HFFc6 (cell line): ENCODE data around the gene EMILIN2. TPM values are rescaled to one million over a fixed set of nuclear protein-coding genes. Genes with fewer than 3 reads are reported as not detected.
"Not testable (repeated sequence)": the region's sequence is repeated elsewhere in the genome, so short reads cannot be mapped to it uniquely, and the experiment has no call there.

ENCODE experiments used
- DNase-seq: peaks from one replicate; pipeline ENCODE4 v3.0.0-alpha.2; 2018
- H3K27ac Mint-ChIP-seq: 2 replicates; pipeline ENCODE4 v1.8.0; 2020; ENCODE audit warnings: mild to moderate bottlenecking, mixed read lengths
- H3K27me3 Mint-ChIP-seq: 2 replicates; pipeline ENCODE4 v1.8.0; 2021; ENCODE audit warnings: mild to moderate bottlenecking, moderate library complexity, mixed read lengths; ENCODE audit not compliant: insufficient read depth
- H3K36me3 Mint-ChIP-seq: 2 replicates; pipeline ENCODE4 v1.8.0; 2021; ENCODE audit warnings: low read depth, mixed read lengths
- H3K4me1 Mint-ChIP-seq: 2 replicates; pipeline ENCODE4 v1.8.0; 2020; ENCODE audit warnings: low read depth, mixed read lengths
- H3K4me3 Mint-ChIP-seq: 2 replicates; pipeline ENCODE4 v1.8.0; 2020; ENCODE audit warnings: mild to moderate bottlenecking, moderate library complexity, mixed read lengths
- H3K9me3 Mint-ChIP-seq: 2 replicates; pipeline ENCODE4 v1.8.0; 2020; ENCODE audit warnings: mild to moderate bottlenecking, mixed read lengths
- total RNA-seq, 6 experiments: library from RNA; stranded (reverse); fragmentation: NEBNext Ultra II Directional; extraction: Animal tissue kit (Norgen Biotek cat#: 25700); gene quantifications; 2 replicates in 1 of 6; 3 replicates in 5 of 6; pipeline ENCODE4 v1.2.3, GENCODE V29; 2021
- TF ChIP-seq, protein P1 (sequence below): fragments of 200-600 bp; sonication (generic); IDR thresholded peaks from 2 replicates; pipeline ENCODE4 v1.5.0; 2021; ENCODE audit warnings: antibody characterized with exemption, mild to moderate bottlenecking

Gene EMILIN2
- total RNA-seq, 6 experiments from 2014 or later = 5.9 to 10.6 (median 8.2) TPM

DNA sequence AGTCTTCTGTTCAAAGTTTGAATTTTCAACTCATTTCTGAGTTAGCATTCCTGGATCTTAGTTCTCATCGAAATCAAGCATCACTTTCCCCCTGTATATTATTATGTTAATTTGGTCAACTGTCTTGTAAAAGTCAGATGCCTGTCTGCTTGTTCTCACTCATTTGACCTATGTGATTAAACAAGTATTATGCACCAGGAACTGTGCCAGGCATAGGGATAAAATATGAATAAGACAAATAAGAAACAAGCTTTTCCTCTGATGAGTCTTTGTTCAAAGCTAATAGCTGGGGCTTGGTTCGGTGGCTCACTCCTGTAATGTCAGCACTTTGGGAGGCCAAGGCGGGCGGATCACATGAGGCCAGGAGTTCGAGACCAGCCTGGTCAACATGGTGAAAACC, 19.7 kb upstream of the EMILIN2 start:
- no peak for DNase-seq
- H3K27ac Mint-ChIP-seq = no peak overlapping the region
- no peaks in the 10 kb centered on the region for H3K36me3 Mint-ChIP-seq

DNA sequence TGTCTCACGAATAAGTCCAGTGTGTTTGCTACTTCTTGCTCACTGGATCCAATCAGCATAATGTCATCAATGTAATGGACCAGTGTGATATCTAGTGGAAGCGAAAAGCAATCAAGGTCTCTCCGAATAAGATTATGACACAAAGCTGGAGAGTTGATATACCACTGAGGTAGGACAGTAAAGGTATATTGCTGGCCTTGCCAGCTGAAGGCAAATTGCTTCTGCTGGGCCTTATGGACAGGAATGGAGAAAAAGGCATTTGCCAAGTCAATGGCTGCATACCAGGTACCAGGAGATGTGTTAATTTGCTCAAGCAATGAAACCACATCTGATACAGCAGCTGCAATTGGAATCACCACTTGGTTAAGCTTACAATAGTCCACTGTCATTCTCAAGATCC, 10.7 kb upstream of the EMILIN2 start:
- Mint-ChIP-seq H3K27me3 (peaks cover 18% of the 10 kb centered on the region), H3K9me3 (peaks cover 21% of the 10 kb centered on the region)
- not testable (repeated sequence) for DNase-seq, H3K36me3 Mint-ChIP-seq, H3K27ac Mint-ChIP-seq, H3K4me1 Mint-ChIP-seq, H3K4me3 Mint-ChIP-seq

More for the DNA sequence above, 19.7 kb upstream of the EMILIN2 start:
- peaks cover 13% of the 10 kb centered on the region for H3K27me3 Mint-ChIP-seq
- peaks cover 5% of the 10 kb centered on the region; the same call in 1 of the 2 replicates for H3K4me1 Mint-ChIP-seq
- H3K4me3 Mint-ChIP-seq = no peak overlapping the region
- H3K9me3 Mint-ChIP-seq = no peaks in the 10 kb centered on the region
- TF ChIP-seq, protein P1, sequence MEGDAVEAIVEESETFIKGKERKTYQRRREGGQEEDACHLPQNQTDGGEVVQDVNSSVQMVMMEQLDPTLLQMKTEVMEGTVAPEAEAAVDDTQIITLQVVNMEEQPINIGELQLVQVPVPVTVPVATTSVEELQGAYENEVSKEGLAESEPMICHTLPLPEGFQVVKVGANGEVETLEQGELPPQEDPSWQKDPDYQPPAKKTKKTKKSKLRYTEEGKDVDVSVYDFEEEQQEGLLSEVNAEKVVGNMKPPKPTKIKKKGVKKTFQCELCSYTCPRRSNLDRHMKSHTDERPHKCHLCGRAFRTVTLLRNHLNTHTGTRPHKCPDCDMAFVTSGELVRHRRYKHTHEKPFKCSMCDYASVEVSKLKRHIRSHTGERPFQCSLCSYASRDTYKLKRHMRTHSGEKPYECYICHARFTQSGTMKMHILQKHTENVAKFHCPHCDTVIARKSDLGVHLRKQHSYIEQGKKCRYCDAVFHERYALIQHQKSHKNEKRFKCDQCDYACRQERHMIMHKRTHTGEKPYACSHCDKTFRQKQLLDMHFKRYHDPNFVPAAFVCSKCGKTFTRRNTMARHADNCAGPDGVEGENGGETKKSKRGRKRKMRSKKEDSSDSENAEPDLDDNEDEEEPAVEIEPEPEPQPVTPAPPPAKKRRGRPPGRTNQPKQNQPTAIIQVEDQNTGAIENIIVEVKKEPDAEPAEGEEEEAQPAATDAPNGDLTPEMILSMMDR = no peak

DNA sequence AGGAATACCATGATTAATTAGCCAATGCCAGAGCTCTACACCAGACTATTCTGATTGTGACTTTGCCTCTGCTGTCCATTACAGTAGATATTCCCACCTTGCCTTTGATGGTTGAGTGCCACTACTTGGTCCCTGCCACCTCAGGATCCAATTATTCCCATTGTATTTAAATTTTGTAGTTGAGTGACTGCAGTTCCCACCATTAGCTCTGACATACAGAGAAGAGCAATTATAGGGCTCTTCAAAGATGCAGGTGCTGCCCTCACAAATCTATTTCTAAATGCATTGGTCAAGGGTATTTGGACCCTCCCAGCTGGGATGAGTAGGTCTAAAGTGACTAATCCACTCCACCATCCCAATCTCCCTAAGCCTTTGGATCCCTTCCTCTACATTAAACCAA, 9.5 kb upstream of the EMILIN2 start:
- not testable (repeated sequence) for DNase-seq, H3K4me3 Mint-ChIP-seq, H3K4me1 Mint-ChIP-seq, H3K36me3 Mint-ChIP-seq, H3K27ac Mint-ChIP-seq
- Mint-ChIP-seq H3K27me3 (peaks cover 16% of the 10 kb centered on the region), H3K9me3 (peaks cover 21% of the 10 kb centered on the region)

DNA sequence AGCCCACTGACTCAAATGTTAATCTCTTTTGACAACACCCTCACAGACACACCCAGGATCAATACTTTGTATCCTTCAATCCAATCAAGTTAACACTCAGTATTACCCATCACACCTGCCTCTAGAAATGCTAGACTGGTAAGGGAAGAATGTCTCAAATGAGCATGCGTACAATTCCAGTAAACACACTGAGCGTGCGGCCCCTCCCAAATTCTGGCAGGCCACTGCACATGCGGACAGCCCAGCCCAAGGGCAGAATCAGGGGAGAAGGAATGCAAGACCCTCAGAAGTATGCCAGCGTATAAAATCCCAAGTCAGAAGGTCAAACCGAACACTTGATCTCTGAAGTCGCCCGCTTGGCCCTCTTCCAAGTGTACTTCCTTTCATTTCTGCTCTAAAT, 7.6 kb upstream of the EMILIN2 start:
- no peak for DNase-seq
- Mint-ChIP-seq H3K27ac (no peak overlapping the region), H3K9me3 (peaks cover 21% of the 10 kb centered on the region), H3K27me3 (peaks cover 32% of the 10 kb centered on the region), H3K4me1 (no peaks in the 10 kb centered on the region), H3K36me3 (0 out of 2 replicates have a peak, but pooled peaks cover 8% of the 10 kb centered on the region), H3K4me3 (no peak overlapping the region)
- TF ChIP-seq, protein P1 = no peak

DNA sequence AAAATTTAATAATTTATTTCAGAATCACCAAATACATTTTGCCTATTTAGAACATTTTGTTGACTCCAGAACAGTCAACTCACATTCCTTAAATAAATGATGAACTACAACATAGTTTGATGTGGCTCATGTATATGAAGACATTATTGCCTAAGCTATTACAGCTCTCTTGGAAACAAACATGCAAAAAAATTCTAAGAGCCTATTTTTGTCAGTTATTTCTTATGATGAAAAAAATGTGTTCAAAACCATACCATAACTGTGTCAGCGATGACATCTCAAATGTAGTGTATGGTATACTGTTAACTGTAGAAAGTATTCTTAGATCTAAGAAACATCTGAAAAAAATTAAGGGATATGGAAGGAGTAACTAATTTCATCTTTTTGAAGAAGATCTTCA, 6.3 kb upstream of the EMILIN2 start:
- Mint-ChIP-seq H3K27me3 (peaks cover 37% of the 10 kb centered on the region), H3K36me3 (0 out of 2 replicates have a peak, but pooled peaks cover 8% of the 10 kb centered on the region), H3K27ac (no peak overlapping the region), H3K4me3 (no peak overlapping the region), H3K4me1 (no peaks in the 10 kb centered on the region), H3K9me3 (peaks cover 21% of the 10 kb centered on the region)
- DNase-seq = no peak
- TF ChIP-seq, protein P1 = no peak

DNA sequence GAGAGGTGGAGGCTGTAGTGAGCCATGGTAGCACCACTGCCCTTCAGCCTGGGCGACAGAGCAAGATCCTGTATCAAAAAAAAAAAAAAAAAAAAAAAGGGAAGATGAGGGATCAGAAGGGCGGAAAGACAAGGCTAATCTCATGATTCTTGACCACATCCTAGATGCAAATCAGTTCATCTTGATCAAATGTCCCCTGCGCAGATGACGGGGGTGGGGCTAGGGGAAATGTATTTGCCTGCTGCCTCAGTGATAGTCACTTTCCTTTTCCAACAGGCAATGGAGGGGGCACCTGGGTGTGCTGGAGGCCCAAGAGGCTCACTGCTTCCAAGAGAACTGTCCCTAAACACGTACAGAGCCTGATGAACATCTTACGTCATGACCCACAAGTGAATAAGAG, 3.7 kb upstream of the EMILIN2 start:
- 0 out of 2 replicates have a peak, but pooled peaks cover 3% of the 10 kb centered on the region for H3K9me3 Mint-ChIP-seq
- no peak for DNase-seq
- no peak overlapping the region for H3K4me3 Mint-ChIP-seq
- H3K36me3 Mint-ChIP-seq = no peaks in the 10 kb centered on the region
- peaks cover 16% of the 10 kb centered on the region for H3K4me1 Mint-ChIP-seq
- H3K27me3 Mint-ChIP-seq = peaks cover 42% of the 10 kb centered on the region
- H3K27ac Mint-ChIP-seq = no peak overlapping the region
- TF ChIP-seq, protein P1 = no peak

DNA sequence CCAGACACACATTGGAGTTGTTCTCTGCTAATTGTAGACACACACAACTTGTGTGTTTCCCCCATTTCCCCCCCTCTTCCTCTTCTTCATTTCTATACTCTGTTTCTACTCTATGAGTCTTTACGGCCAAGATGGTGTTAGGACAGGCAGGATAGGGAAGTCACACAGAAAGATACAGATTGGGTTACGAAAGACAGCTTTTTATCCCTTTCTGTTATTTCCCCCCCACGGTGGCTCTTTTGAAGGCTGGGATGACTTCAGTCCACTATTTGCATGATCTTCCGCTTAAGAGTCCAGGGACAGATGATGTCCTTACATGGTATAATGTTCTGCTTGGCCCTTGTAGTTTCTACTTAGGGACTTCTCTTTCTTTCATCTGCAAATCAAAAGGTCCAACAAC, 1.6 kb upstream of the EMILIN2 start:
- H3K4me1 Mint-ChIP-seq = peaks cover 24% of the 10 kb centered on the region
- peaks cover 53% of the 10 kb centered on the region for H3K27me3 Mint-ChIP-seq
- TF ChIP-seq, protein P1 = no peak
- no peak for DNase-seq
- no peaks in the 10 kb centered on the region for H3K36me3 Mint-ChIP-seq
- H3K4me3 Mint-ChIP-seq = no peak overlapping the region
- no peaks in the 10 kb centered on the region for H3K9me3 Mint-ChIP-seq
- no peak overlapping the region for H3K27ac Mint-ChIP-seq
